Breast epithelium (tissue), 3 donors: ENCODE data around the gene ATM.

Source experiments
- POLR2AphosphoS5 ChIP-seq, 3 donors: sonication (generic); formaldehyde crosslinking; IDR thresholded peaks; one replicate each; pipeline ENCODE4 v1.6.1; 2017; ENCODE audit warnings: antibody characterized with exemption in 3 of 3
- TF ChIP-seq, protein P1 (sequence below), 3 donors: fragments of 450-650 bp; IDR thresholded peaks; one replicate each; pipeline ENCODE4 v1.5.1; 2016 to 2017; ENCODE audit warnings: antibody characterized with exemption in 3 of 3, mild to moderate bottlenecking in 3 of 3, moderate library complexity in 3 of 3

- TF ChIP-seq, protein P1, sequence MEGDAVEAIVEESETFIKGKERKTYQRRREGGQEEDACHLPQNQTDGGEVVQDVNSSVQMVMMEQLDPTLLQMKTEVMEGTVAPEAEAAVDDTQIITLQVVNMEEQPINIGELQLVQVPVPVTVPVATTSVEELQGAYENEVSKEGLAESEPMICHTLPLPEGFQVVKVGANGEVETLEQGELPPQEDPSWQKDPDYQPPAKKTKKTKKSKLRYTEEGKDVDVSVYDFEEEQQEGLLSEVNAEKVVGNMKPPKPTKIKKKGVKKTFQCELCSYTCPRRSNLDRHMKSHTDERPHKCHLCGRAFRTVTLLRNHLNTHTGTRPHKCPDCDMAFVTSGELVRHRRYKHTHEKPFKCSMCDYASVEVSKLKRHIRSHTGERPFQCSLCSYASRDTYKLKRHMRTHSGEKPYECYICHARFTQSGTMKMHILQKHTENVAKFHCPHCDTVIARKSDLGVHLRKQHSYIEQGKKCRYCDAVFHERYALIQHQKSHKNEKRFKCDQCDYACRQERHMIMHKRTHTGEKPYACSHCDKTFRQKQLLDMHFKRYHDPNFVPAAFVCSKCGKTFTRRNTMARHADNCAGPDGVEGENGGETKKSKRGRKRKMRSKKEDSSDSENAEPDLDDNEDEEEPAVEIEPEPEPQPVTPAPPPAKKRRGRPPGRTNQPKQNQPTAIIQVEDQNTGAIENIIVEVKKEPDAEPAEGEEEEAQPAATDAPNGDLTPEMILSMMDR (IDR thresholded peaks at IDR 0.05) = no peak
- no peak for TF ChIP-seq POLR2AphosphoS5 (IDR thresholded peaks at IDR 0.05)
Observed at GRCh38 chr11:108338750-108339149, 115.9 kb downstream of the ATM start.
